HCT116 (cell line): ENCODE results near the gene MYLK. TPM values are rescaled to one million over a fixed set of nuclear protein-coding genes. Genes with fewer than 3 reads are reported as not detected.

Experiments
- ATAC-seq: fragments of 200-7000 bp; cut with Tn5 transposase; 2 replicates; pipeline ENCODE4 v1.9.1; 2020; ENCODE audit warnings: mild to moderate bottlenecking, moderate library complexity
- BruUV-seq: library from RNA; stranded (reverse); fragments of 400-500 nt; replicated peaks from 2 replicates; lab custom pipeline; 2021; lab: Mats Ljungman, UMichigan
- CTCF ChIA-PET: fragments of 300-600 bp; sonication (Branson Sonifier 250); formaldehyde crosslinking; loops from one replicate; lab custom pipeline; 2021; ENCODE audit warnings: antibody characterized with exemption; lab: Charles Lee
- POLR2A ChIA-PET: fragments of 300-600, 350-600 bp; sonication (Branson Sonifier 250); formaldehyde crosslinking; loops from one replicate; lab custom pipeline; 2021; ENCODE audit warnings: antibody characterized with exemption; lab: Charles Lee
- RAD21 ChIA-PET, 2 experiments: fragments of 300-600 bp; sonication (Branson Sonifier 250); formaldehyde crosslinking; loops; one replicate each; lab custom pipeline; 2023; ENCODE audit warnings: low total read pairs in 2 of 2; ENCODE audit not compliant: uncharacterized antibody in 2 of 2, unreplicated experiment in 2 of 2, low non-redundant PET in 1 of 2; lab: Charles Lee
- DNase-seq: peaks from one replicate; pipeline ENCODE4 v3.0.0-alpha.2; 2010; ENCODE audit warnings: low read depth, low spot score
- H2AFZ ChIP-seq: fragments of 200-600 bp; shearing (Covaris generic), sonication (generic); 2 replicates; pipeline ENCODE4 v1.6.1; 2017; ENCODE audit warnings: low read depth, mixed run types, mixed read lengths, antibody characterized with exemption, low read length; ENCODE audit not compliant: poor library complexity, severe bottlenecking
- H3K27ac ChIP-seq: 2 replicates; pipeline ENCODE4 v1.5.1; 2012; ENCODE audit warnings: low read depth, low read length
- H3K27me3 ChIP-seq: fragments of 200-600 bp; sonication (generic); 2 replicates; pipeline ENCODE4 v1.6.1; 2016; ENCODE audit warnings: mixed run types, low read length, mixed read lengths; ENCODE audit not compliant: insufficient read depth
- H3K36me3 ChIP-seq, 2 experiments: fragments of 200-500 bp in 1 of 2; fragments of 200-600 bp in 1 of 2; sonication (Bioruptor generic) in 1 of 2; sonication (generic) in 1 of 2; 2 replicates each; pipeline versions ENCODE4 v1.5.1 to v1.6.1; 2014 to 2016; ENCODE audit warnings: low read length in 2 of 2, inconsistent platforms in 1 of 2, mixed read lengths in 1 of 2, mixed run types in 1 of 2; ENCODE audit not compliant: insufficient read depth in 2 of 2, control insufficient read depth in 1 of 2
- H3K4me1 ChIP-seq, 2 experiments: fragments of 200-600 bp in 1 of 2; sonication (generic) in 1 of 2; 2 replicates each; pipeline versions ENCODE4 v1.5.1 to v1.6.1; 2012 to 2017; ENCODE audit warnings: low read length in 2 of 2, inconsistent platforms in 1 of 2, mild to moderate bottlenecking in 1 of 2, mixed read lengths in 1 of 2, mixed run types in 1 of 2, moderate library complexity in 1 of 2; ENCODE audit not compliant: insufficient read depth in 2 of 2, control insufficient read depth in 1 of 2
- H3K4me2 ChIP-seq: fragments of 200-600 bp; sonication (generic); 2 replicates; pipeline ENCODE4 v1.6.1; 2017; ENCODE audit warnings: mixed run types, low read length, mixed read lengths
- H3K4me3 ChIP-seq, 2 experiments: fragments of 200-600 bp in 1 of 2; sonication (generic) in 1 of 2; replicated peaks in 1 of 2; 2 replicates each; pipeline ENCODE4 v1.5.1; 2011 to 2016; ENCODE audit warnings: low read length in 2 of 2, control low read depth in 1 of 2, low read depth in 1 of 2, mild to moderate bottlenecking in 1 of 2, mixed read lengths in 1 of 2, mixed run types in 1 of 2
- H3K79me2 ChIP-seq: fragments of 200-600 bp; sonication (generic); 2 replicates; pipeline ENCODE4 v1.6.1; 2017; ENCODE audit warnings: mild to moderate bottlenecking, mixed run types, low read length, moderate library complexity, mixed read lengths; ENCODE audit not compliant: insufficient read depth
- H3K9ac ChIP-seq: fragments of 200-600 bp; sonication (generic); 2 replicates; pipeline ENCODE4 v1.6.1; 2016; ENCODE audit warnings: low read length, mixed read lengths
- H3K9me2 ChIP-seq: fragments of 200-600 bp; sonication (generic), shearing (Covaris generic); 2 replicates; pipeline ENCODE4 v1.6.1; 2017; ENCODE audit warnings: mixed run types, mild to moderate bottlenecking, moderate library complexity; ENCODE audit not compliant: insufficient read depth
- H3K9me3 ChIP-seq, 2 experiments: fragments of 200-500 bp in 1 of 2; fragments of 200-600 bp in 1 of 2; sonication (Bioruptor generic) in 1 of 2; sonication (generic) in 1 of 2; 2 replicates each; pipeline ENCODE4 v1.6.1; 2014 to 2017; ENCODE audit warnings: low read length in 2 of 2, mixed read lengths in 2 of 2, inconsistent platforms in 1 of 2, low read depth in 1 of 2, mild to moderate bottlenecking in 1 of 2, mixed run types in 1 of 2, moderate library complexity in 1 of 2; ENCODE audit not compliant: control insufficient read depth in 1 of 2, insufficient read depth in 1 of 2
- H4K20me1 ChIP-seq: fragments of 200-600 bp; sonication (generic), shearing (Covaris generic); 2 replicates; pipeline ENCODE4 v1.6.1; 2017; ENCODE audit warnings: mixed run types, mild to moderate bottlenecking, moderate library complexity; ENCODE audit not compliant: insufficient read depth
- CBX3 ChIP-seq: IDR thresholded peaks from 2 replicates; pipeline ENCODE4 v1.6.1; 2012; ENCODE audit warnings: low read depth
- CEBPB ChIP-seq: IDR thresholded peaks from 2 replicates; pipeline ENCODE4 v1.6.1; 2012; ENCODE audit warnings: low read depth
- CTCF ChIP-seq, 3 experiments: fragments of 200-600 bp in 1 of 3; sonication (generic) in 1 of 3; IDR thresholded peaks in 2 of 3; conservative IDR thresholded peaks in 1 of 3; 2 replicates each; pipeline ENCODE4 v1.5.1; 2012 to 2017; ENCODE audit warnings: low read depth in 2 of 3, low read length in 2 of 3, antibody characterized with exemption in 1 of 3, borderline replicate concordance in 1 of 3, control low read depth in 1 of 3, mild to moderate bottlenecking in 1 of 3, mixed read lengths in 1 of 3, mixed run types in 1 of 3, moderate library complexity in 1 of 3; ENCODE audit not compliant: insufficient read depth in 1 of 3
- EGR1 ChIP-seq: IDR thresholded peaks from 2 replicates; pipeline ENCODE4 v1.6.1; 2012; ENCODE audit warnings: low read depth
- ELF1 ChIP-seq: IDR thresholded peaks from 2 replicates; pipeline ENCODE4 v1.6.1; 2012; ENCODE audit warnings: low read depth, borderline replicate concordance
- EZH2 ChIP-seq: fragments of 200-600 bp; sonication (generic); IDR thresholded peaks from 2 replicates; pipeline ENCODE4 v1.6.1; 2017; ENCODE audit warnings: antibody characterized with exemption, mixed run types
- EZH2phosphoT487 ChIP-seq: fragments of 200-600 bp; IDR thresholded peaks from 2 replicates; pipeline ENCODE4 v1.6.1; 2018; ENCODE audit warnings: antibody characterized with exemption, borderline replicate concordance
- FOSL1 ChIP-seq: IDR thresholded peaks from 2 replicates; pipeline ENCODE4 v1.6.1; 2012; ENCODE audit warnings: low read depth
- MAX ChIP-seq: IDR thresholded peaks from 2 replicates; pipeline ENCODE4 v1.6.1; 2012
- POLR2AphosphoS5 ChIP-seq: IDR thresholded peaks from 2 replicates; pipeline ENCODE4 v1.6.1; 2011; ENCODE audit warnings: mild to moderate bottlenecking, low read depth, low read length, moderate library complexity
- RAD21 ChIP-seq: IDR thresholded peaks from 2 replicates; pipeline ENCODE4 v1.6.1; 2012; ENCODE audit warnings: low read depth, mild to moderate bottlenecking
- REST ChIP-seq: IDR thresholded peaks from 2 replicates; pipeline ENCODE4 v1.6.1; 2012; ENCODE audit warnings: low read depth
- SIN3A ChIP-seq: IDR thresholded peaks from 2 replicates; pipeline ENCODE4 v1.6.1; 2012; ENCODE audit warnings: low read depth
- TCF7L2 ChIP-seq: IDR thresholded peaks from 2 replicates; pipeline ENCODE4 v1.7.0; 2011; ENCODE audit warnings: borderline replicate concordance, inconsistent platforms; ENCODE audit not compliant: insufficient read depth, insufficient read length; ENCODE audit errors: extremely low read depth
- YY1 ChIP-seq: IDR thresholded peaks from 2 replicates; pipeline ENCODE4 v1.6.1; 2011; ENCODE audit warnings: low read length, low read depth, moderate library complexity, mild to moderate bottlenecking; ENCODE audit not compliant: insufficient replicate concordance; ENCODE audit errors: extremely low read depth
- ZBTB33 ChIP-seq: IDR thresholded peaks from 2 replicates; pipeline ENCODE4 v1.6.1; 2011; ENCODE audit warnings: mild to moderate bottlenecking, low read length, moderate library complexity; ENCODE audit not compliant: insufficient replicate concordance; ENCODE audit errors: extremely low read depth
- ZFX ChIP-seq: fragments of 450-650 bp; IDR thresholded peaks from 2 replicates; pipeline ENCODE4 v1.6.1; 2017
- ZNF274 ChIP-seq: fragments of 200-500 bp; sonication (Bioruptor generic); IDR thresholded peaks from 2 replicates; pipeline ENCODE4 v1.6.1; 2014; ENCODE audit warnings: mild to moderate bottlenecking, low read depth, low read length, inconsistent platforms
- intact Hi-C: fragments of 100-400 bp; cut with micrococcal nuclease; formaldehyde crosslinking; loops from 2 replicates; pipeline ENCODE4 v1.10.0; 2022
- total RNA-seq: library from RNA; stranded (reverse); gene quantifications from one replicate; pipeline ENCODE4 v1.2.1, GENCODE V29; 2021; ENCODE audit not compliant: unreplicated experiment

Gene MYLK
- total RNA-seq, 1 experiment from 2014 or later, result 3.8 TPM

- no peaks in the 10 kb centered on the region for H4K20me1 ChIP-seq
- ATAC-seq, result no peak
- intact Hi-C loops, result no loop called here
- no peaks in the 10 kb centered on the region for H3K4me1 ChIP-seq
- no peaks in the 10 kb centered on the region for H3K9me2 ChIP-seq
- no peak for DNase-seq
- H3K27me3 ChIP-seq, result no peaks in the 10 kb centered on the region
- H2AFZ ChIP-seq, result no peak overlapping the region
- no TSS peak for BruUV-seq
- TF ChIP-seq ZBTB33, result no peak
- TF ChIP-seq POLR2AphosphoS5, result no peak
- no peak for TF ChIP-seq EGR1
- no peak for TF ChIP-seq RAD21
- TF ChIP-seq ZNF274, result no peak
- TF ChIP-seq EZH2phosphoT487, result no peak
- no peak for TF ChIP-seq CBX3
- no peak for TF ChIP-seq EZH2
- TF ChIP-seq ZFX, result no peak
- no peak for TF ChIP-seq REST
- no peak for TF ChIP-seq SIN3A
- no peak for TF ChIP-seq CTCF (IDR thresholded peaks at IDR 0.05 in 2 of 3, conservative IDR thresholded peaks at IDR 0.05 in 1 of 3; ENCODE audit: borderline replicate concordance in 1 of 3, insufficient read depth in 1 of 3, low read depth in 2 of 3, low read length in 2 of 3)
- no peak for TF ChIP-seq YY1
- no peak for TF ChIP-seq TCF7L2
- TF ChIP-seq FOSL1, result no peak
- TF ChIP-seq CEBPB, result no peak
- TF ChIP-seq ELF1, result no peak
- no peak for TF ChIP-seq MAX
- TF ChIP-seq, all 23 proteins: peak for 0
- Histone ChIP-seq H3K36me3 (no peaks in the 10 kb centered on the region), H3K4me3 (no peak overlapping the region), H3K27ac (no peak overlapping the region), H3K9ac (no peak overlapping the region), H3K4me2 (no peak overlapping the region), H3K79me2 (no peaks in the 10 kb centered on the region), H3K9me3 (peaks cover 6 to 7% of the 10 kb centered on the region in 2 experiments; a peak in 2 of 4 replicates)
- CTCF ChIA-PET, result no interaction called here
- POLR2A ChIA-PET, result no interaction called here
- RAD21 ChIA-PET, result no interaction called here
These were observed 41.4 kb downstream of the MYLK start for GRCh38 chr3:123842711-123843110.
